T47D (cell line): Measurements from ENCODE around the gene TBC1D28.
"Not testable (repeated sequence)": the region's sequence is repeated elsewhere in the genome, so short reads cannot be mapped to it uniquely, and the experiment has no call there.

Experiments
- DNase-seq, 2 experiments: peaks; one replicate each; pipeline versions ENCODE4 v3.0.0 to v3.0.0-alpha.2; 2011 to 2012; ENCODE audit warnings: low read depth in 1 of 2, low spot score in 1 of 2
- in situ Hi-C: cut with HindIII; loops from 2 replicates; pipeline ENCODE4 v1.10.0; 2016; ENCODE audit warnings: low sequenced_read_pairs, low pct_unique_long_range_greater_than_20kb

TBC1D28 gene

DNA sequence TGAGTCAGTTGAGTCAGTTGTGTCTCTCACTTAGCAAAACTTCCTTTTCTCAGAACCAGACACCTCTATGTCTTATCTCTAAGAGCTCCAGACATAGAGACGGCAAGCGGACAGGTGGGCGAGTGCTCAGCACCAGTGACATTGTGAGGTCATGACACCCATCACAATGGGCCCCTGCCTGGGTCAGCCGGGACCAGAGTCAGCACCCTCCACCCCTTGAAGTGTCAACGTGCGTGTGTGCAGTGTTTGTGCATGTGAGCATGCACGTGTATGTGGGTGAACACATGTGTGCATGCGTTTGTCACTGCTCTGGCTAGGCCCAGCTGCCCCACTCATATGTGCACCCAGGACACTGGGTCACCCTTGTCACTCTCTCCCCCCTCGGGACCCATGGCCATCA is at the start of gene TBC1D28:
Gene TBC1D28, minus strand, starts transcription at position 101 of the 400 bp plus-strand sequence. CDS start 3,039 bp downstream, outside the sequence.
- DNase-seq, in situ Hi-C loops: not testable (repeated sequence)

GRCh38 chr17:18682668-18683067 is 38.5 kb upstream of the TBC1D28 start:
- DNase-seq, in situ Hi-C loops: not testable (repeated sequence)

DNA sequence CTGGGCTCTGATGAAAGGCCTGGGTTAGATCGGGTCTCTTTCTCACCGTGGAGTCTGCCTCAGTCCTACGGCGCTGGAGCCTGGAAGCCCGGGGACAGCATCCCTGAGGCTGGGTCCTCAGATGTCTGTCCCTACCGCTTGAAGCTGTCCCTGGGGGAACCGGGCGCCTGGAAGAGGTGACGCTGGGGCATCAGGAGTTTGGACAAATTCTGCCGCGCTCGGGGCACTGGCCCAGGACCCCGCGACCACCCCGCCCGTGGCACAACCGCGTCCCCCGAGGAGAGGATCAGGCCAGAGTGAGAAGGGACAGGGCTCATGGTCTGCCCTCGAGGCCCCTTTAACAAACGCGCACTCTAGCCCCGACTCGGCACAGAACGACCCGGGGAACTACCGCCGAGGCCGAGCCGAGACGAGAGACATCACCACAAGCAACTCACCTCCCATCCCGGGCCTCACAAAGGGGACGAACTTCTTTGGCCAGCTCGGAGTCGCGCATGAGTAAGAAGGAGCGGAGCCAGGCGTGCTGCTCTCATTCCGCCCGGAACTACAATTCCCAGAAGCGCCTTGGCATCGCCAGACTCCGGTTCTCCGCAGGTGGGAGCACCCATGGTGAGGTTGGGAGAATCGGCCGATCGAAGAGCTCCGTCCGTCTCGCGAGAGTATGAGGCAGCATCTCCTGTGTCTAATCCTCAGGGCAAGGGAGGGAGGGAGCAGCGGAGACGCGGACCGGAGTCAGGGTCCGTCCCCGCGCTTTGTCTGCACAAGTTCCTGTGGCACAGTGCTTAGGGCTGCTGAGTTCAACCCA is 37.8 kb upstream of the TBC1D28 start, which contains the start of gene FOXO3B:
Gene FOXO3B, minus strand, starts transcription at position 548 of the 805 bp plus-strand sequence. CDS start 663 bp downstream, outside the sequence.
- in situ Hi-C loops = not testable (repeated sequence)

GRCh38 chr17:18677381-18677780 is 33.2 kb upstream of the TBC1D28 start:
- in situ Hi-C loops, DNase-seq: not testable (repeated sequence)

More for the DNA sequence above, 37.8 kb upstream of the TBC1D28 start, which contains the start of gene FOXO3B:
- peak; percentile 77 to 96 for DNase-seq

DNA sequence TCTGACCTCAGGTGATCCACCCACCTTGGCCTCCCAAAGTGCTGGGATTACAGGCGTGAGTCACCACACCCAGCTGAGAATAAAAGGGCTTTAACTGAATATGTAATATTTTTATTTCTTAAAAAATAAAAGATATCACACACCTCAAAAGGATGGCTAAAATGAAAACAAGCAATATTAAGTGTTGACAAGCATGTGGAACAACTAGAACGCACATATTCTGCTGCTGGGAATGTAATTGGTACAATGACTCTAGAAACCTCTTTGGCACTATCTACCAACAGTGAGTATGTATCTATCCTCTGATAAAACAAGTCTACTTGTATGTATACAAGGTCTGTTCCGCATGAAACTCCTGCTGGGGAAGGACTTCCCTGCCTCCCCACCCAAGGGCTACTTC is 32.7 kb upstream of the TBC1D28 start:
- DNase-seq, in situ Hi-C loops: not testable (repeated sequence)

DNA sequence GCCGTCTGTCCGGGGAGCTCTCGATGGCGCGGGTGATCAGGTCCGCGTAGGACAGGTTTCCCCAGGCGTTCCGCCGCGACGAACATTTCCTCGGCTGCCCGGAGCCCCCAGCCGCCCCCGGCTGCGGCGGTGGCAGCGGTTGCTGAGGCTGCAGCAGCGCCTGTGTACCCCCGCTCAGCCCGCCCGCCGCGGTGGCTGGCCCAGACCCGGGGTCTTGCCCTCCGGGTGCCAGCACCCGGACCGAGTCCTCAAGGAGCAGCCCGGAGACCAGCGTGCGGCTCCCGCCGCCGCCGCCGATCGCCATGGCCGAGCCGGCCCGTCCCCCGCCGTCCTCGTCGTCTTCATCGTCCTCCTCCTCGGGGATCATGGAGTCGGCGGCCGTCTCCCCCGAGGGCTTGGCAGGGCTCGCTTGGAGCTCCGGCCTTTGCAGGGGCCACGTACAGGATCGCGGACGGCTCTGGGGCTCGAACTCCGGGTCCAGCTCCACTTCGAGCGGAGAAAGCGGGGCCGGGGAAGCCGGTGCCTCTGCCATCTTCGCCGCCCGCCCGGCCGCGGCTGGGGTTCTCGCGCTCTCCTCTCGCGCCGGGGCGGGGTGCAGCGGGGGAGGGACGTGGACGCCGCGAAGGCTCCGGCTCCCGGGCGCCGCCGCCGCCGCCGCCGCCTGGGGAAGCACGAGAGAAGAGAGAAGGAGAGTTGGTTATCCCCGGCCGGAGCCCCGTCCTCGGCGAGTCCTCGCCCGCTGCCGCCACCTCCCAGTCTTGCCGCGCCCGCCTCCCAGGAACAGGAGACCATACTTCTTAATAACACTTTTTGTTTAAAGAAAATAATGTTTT is 28.4 kb upstream of the TBC1D28 start:
- in situ Hi-C loops, DNase-seq: not testable (repeated sequence)

GRCh38 chr17:18668625-18669024 is 24.4 kb upstream of the TBC1D28 start:
- DNase-seq, in situ Hi-C loops: not testable (repeated sequence)

DNA sequence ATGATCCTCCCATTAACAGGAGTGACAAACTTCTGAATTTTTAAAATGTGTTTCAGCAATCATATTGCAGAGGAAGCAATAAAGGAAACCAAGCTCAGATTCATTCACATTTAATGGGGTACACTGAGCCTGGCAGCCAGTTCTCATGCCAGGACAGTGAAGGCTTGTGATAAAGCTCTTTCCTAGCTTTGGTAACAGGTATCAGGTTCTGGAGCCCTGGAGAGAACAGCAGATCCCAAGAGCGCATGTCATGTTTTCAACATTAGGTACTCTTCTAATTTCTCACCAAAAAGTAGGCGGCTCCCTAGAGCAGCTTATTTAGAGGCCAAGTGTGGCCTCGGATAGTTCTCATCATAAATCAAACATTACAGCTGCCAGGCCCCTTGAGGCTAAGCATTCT is 23.3 kb upstream of the TBC1D28 start:
- DNase-seq, in situ Hi-C loops: not testable (repeated sequence)

DNA sequence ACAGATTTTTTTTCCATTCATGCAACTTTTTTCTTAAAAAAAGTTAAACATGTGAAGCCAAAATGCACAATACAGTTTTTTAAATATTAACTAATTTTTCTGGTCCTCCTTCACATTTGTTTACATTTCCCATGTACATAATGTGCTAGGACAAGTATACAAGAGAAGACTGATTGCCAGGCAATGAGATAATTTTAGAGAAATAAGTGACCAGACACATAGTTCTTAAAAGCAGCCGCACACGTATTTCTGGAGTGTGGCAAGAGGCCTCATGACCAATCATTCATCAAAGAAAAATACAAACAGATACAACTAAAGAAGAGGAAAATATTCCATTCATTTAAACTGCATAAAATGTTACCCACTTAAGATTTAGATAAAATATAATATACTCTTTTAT is 22.1 kb upstream of the TBC1D28 start:
- in situ Hi-C loops, DNase-seq: not testable (repeated sequence)

DNA sequence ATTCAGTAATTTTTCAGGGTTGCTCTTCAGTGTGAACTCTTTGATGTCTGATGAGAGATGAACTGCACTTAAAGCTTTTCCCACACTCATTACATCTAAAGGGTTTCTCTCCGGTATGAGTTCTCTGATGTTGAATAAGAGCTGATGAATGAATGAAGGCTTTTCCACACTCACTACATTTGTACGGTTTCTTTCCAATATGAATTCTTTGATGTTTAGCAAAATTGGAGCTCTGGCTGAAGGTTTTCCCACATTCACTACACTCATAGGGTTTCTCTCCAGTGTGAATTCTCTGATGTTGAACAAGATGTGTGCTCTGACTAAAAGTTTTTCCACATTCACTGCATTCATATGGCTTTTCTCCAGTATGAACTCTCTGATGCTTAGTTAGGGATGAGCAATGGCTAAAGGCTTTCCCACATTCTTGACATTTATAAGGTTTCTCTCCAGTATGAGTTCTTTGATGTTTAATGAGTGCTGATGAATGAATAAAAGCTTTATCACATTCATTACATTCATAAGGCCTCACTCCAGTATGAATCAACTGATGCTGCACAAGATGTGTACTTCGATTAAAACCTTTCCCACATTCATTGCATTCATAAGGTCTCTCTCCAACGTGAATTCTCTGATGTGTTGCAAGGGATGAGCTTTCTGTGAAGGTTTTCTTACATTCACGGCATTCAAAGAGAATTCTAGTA is 17.9 kb upstream of the TBC1D28 start:
- DNase-seq, in situ Hi-C loops: not testable (repeated sequence)

DNA sequence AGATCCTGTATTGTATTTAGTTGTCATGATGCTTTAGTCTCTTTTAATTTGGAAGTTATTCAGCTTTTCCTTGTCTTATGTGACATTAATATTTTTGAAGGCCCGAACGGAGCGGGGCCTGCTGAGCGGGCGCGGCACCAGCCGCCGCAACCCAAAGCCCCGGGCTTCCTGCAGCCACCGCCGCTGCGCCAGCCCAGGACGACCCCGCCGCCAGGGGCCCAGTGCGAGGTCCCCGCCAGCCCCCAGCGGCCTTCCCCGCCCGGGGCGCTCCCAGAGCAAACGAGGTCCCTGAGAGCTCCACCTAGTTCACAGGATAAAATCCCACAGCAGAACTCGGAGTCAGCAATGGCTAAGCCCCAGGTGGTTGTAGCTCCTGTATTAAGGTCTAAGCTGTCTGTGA is 5.9 kb upstream of the TBC1D28 start:
- in situ Hi-C loops, DNase-seq: not testable (repeated sequence)

DNA sequence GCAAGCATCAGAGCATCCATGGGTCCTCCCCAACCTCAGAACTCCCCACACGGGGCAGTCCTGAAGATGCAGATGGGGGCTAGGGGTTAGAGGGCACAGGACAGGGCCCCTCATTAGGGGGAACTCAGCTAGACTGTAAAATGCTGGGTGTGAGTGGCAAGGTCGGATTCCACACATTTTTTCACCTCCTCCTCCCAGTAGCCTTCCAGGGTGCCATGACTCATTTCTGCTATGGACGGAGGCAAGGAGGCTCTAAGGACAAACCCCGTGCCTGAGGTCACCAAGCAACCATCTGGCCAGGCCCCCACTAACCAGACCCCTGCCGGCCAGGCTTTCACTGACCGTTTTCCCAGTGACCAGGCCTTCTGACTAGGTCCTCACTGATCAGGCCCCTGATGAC is 1.1 kb downstream of the TBC1D28 start:
- in situ Hi-C loops, DNase-seq: not testable (repeated sequence)

- in situ Hi-C loops, DNase-seq: not testable (repeated sequence)
Measured at GRCh38 chr17:18638357-18638756, 5.8 kb downstream of the TBC1D28 start.

- peak in 1 of 2 experiments; percentile 15 for DNase-seq
- in situ Hi-C loops = not testable (repeated sequence)
Measured at GRCh38 chr17:18636237-18636636, 8.0 kb downstream of the TBC1D28 start.

DNA sequence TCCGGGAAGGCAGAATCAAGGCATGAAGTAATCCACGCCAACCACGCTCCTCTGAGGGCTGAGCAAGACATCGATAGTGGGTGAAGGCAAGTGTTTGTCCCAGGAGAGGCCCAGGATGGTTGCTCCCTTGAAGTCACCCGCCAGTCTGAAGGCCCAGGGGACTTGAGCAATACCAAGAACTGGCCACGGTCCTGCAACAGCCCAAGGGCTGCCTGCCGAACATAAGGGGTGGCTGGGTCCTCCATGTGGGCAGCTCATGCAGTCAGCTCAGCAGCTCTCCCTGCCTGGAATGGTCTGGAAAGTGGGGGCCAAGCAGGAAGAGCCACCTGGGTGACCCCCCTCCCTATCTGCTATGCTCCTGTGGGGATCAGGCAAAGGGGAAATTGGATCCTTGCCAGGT is 8.4 kb downstream of the TBC1D28 start:
- in situ Hi-C loops, DNase-seq: not testable (repeated sequence)

GRCh38 chr17:18634550-18635263 is 9.5 kb downstream of the TBC1D28 start:
- in situ Hi-C loops, DNase-seq: not testable (repeated sequence)
